ENCODE results near the gene TP53I11.

GRCh38 chr11:44954051-44954906, 3.6 kb upstream of the TP53I11 start:
- TF ChIP-seq CTCF (conservative IDR thresholded peaks at IDR 0.05), result no peak
- TF ChIP-seq ZFX (IDR thresholded peaks at IDR 0.05), result no peak

Data from C4-2B (cell line).